Spleen (tissue), 7 donors: ENCODE results near the gene CHST6.

Experiments
- POLR2A ChIP-seq, 3 donors: fragments of 450-650 bp; IDR thresholded peaks; one replicate each; pipeline ENCODE4 v1.5.1; 2017; ENCODE audit warnings: antibody characterized with exemption in 3 of 3, mild to moderate bottlenecking in 1 of 3
- TF ChIP-seq, protein P1 (sequence below), 11 experiments: fragments of 200-600 bp in 7 of 11; fragments of 450-650 bp in 4 of 11; sonication (generic) in 4 of 11; IDR thresholded peaks in 8 of 11; conservative IDR thresholded peaks in 3 of 11; 1 replicate in 7 of 11; 2 replicates in 4 of 11; pipeline versions ENCODE4 v1.4.0 to v1.8.0; 2016 to 2021; ENCODE audit warnings: antibody characterized with exemption in 11 of 11, inconsistent platforms in 4 of 11, mild to moderate bottlenecking in 1 of 11
- donor health status: DM: no; HTN: no; CAD: no; lungs with moderate emphysema.
- donor health status: DM: no; HTN: no; CAD: no.
- donor health status: DM: no; HTN: no; CAD: no.

DNA sequence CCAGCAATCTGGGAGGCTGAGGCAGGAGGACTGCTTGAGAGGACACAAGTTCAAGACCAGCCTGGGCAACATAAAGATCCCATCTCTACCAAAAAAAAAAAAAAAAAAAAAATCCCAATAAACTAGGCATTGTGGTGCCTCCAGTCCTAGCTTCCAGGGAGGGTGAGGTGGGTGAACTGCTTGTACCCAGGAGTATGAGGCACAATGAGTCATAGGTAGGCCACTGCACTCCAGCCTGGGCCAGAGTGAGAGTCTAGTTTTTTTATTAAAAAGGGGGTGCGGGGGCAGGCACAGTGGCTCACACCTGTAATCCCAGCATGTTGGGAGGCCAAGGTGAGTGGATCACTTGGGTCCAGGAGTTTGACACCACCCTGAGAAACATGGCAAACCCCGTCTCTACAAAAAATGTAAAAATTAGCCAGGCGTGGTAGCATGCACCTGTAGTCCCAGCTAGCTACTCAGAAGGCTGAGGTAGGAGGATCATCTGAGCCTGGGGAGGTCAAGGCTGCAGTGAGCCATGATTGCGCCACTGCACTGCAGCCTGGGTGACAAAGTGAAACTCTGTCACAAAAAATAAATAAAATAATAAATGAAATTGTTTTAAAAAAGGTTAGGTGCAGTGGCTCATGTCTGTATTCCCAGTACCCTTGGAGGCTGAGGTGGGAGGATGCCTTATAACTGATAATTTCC is 7.8 kb upstream of the CHST6 start:
- TF ChIP-seq, protein P1, sequence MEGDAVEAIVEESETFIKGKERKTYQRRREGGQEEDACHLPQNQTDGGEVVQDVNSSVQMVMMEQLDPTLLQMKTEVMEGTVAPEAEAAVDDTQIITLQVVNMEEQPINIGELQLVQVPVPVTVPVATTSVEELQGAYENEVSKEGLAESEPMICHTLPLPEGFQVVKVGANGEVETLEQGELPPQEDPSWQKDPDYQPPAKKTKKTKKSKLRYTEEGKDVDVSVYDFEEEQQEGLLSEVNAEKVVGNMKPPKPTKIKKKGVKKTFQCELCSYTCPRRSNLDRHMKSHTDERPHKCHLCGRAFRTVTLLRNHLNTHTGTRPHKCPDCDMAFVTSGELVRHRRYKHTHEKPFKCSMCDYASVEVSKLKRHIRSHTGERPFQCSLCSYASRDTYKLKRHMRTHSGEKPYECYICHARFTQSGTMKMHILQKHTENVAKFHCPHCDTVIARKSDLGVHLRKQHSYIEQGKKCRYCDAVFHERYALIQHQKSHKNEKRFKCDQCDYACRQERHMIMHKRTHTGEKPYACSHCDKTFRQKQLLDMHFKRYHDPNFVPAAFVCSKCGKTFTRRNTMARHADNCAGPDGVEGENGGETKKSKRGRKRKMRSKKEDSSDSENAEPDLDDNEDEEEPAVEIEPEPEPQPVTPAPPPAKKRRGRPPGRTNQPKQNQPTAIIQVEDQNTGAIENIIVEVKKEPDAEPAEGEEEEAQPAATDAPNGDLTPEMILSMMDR (IDR thresholded peaks at IDR 0.05 in 8 of 11, conservative IDR thresholded peaks at IDR 0.05 in 3 of 11) = no peak
- TF ChIP-seq POLR2A (IDR thresholded peaks at IDR 0.05) = no peak
